Vagina (tissue), 2 donors: Measurements from ENCODE around the gene OMP. TPM values are rescaled to one million over a fixed set of nuclear protein-coding genes. Genes with fewer than 3 reads are reported as not detected.
A peak's percentile ranks its signal among the peaks of the same experiment; 100 is the strongest.

Experiments used
- DNase-seq, 2 donors: peaks; one replicate each; pipeline ENCODE4 v3.0.0-alpha.2; 2017; ENCODE audit errors: extremely low spot score in 2 of 2
- H3K27ac ChIP-seq: fragments of 200-600 bp; sonication (generic); one replicate; pipeline ENCODE4 v1.5.1; 2019
- H3K27me3 ChIP-seq: fragments of 200-600 bp; sonication (generic); one replicate; pipeline ENCODE4 v1.5.1; 2019
- H3K36me3 ChIP-seq, 2 donors: fragments of 200-600 bp; sonication (generic); one replicate each; pipeline ENCODE4 v1.5.1; 2017 to 2019
- H3K4me1 ChIP-seq: fragments of 200-600 bp; sonication (generic); one replicate; pipeline ENCODE4 v1.5.1; 2019
- H3K4me3 ChIP-seq, 2 donors: fragments of 200-600 bp; sonication (generic); 1 replicate in 1 of 2; 2 replicates in 1 of 2; pipeline ENCODE4 v1.5.1; 2016 to 2019
- H3K9me3 ChIP-seq: fragments of 200-600 bp; sonication (generic); one replicate; pipeline ENCODE4 v1.5.1; 2019
- CTCF ChIP-seq, 3 experiments: fragments of 450-650 bp in 2 of 3; fragments of 200-600 bp in 1 of 3; sonication (generic) in 1 of 3; IDR thresholded peaks; one replicate each; pipeline ENCODE4 v1.5.1; 2017 to 2019; ENCODE audit warnings: antibody characterized with exemption in 3 of 3, mild to moderate bottlenecking in 2 of 3, moderate library complexity in 2 of 3
- POLR2A ChIP-seq, 2 donors: fragments of 450-650 bp; IDR thresholded peaks; one replicate each; pipeline ENCODE4 v1.6.1; 2017; ENCODE audit warnings: antibody characterized with exemption in 2 of 2, mild to moderate bottlenecking in 2 of 2, moderate library complexity in 2 of 2
- POLR2AphosphoS5 ChIP-seq, 2 donors: sonication (generic); formaldehyde crosslinking; IDR thresholded peaks; one replicate each; pipeline ENCODE4 v1.9.0; 2017; ENCODE audit warnings: antibody characterized with exemption in 2 of 2, mild to moderate bottlenecking in 2 of 2, low read depth in 1 of 2; ENCODE audit not compliant: insufficient read depth in 1 of 2
- intact Hi-C: fragments of 100-400 bp; cut with DNase I; formaldehyde crosslinking; loops from one replicate; pipeline ENCODE4 v1.15.1; 2023
- total RNA-seq: library from RNA; depleted of rRNA; stranded (reverse); fragments of >200 nt; gene quantifications from one replicate; pipeline ENCODE4 v1.2.3, GENCODE V29; 2016

OMP gene
- total RNA-seq, 1 donor from 2014 or later: not detected

- Histone ChIP-seq H3K27me3 (no peaks in the 10 kb centered on the region), H3K4me3 (no peak overlapping the region), H3K4me1 (peaks cover 55% of the 10 kb centered on the region), H3K9me3 (no peaks in the 10 kb centered on the region), H3K27ac (no peak overlapping the region), H3K36me3 (no peaks in the 10 kb centered on the region)
- no peak for TF ChIP-seq CTCF (IDR thresholded peaks at IDR 0.05)
- TF ChIP-seq POLR2A (IDR thresholded peaks at IDR 0.05): no peak
- no peak for TF ChIP-seq POLR2AphosphoS5 (IDR thresholded peaks at IDR 0.05; ENCODE audit: insufficient read depth in 1 of 2, low read depth in 1 of 2)
- intact Hi-C loops: no loop called here
- DNase-seq: no peak
Measured at GRCh38 chr11:77069969-77070582, 32.6 kb upstream of the OMP start.

DNA sequence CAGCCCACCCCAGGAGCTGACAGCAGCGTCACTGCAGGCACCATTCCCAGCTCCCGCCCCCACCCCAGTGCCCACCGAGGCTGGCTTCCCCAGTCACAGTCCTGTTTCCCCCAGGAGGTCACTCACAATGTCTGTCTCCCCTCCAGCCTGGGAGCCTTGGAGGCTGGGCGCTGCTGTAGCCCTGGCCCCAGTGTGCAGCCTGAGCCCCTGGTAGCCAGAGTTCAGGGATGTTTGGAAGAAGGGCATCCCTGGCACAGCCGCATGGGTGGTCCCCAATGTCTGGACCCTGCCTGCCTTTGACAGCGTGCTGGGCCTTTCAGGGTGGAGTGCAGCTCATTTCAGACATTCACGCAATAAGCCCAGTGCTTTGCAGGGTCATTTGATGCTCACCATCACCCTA lies 31.6 kb upstream of the OMP start:
- Histone ChIP-seq H3K9me3 (no peaks in the 10 kb centered on the region), H3K36me3 (no peaks in the 10 kb centered on the region), H3K27me3 (no peaks in the 10 kb centered on the region), H3K27ac (no peak overlapping the region), H3K4me1 (peaks cover 60% of the 10 kb centered on the region), H3K4me3 (no peak overlapping the region)
- DNase-seq: no peak
- intact Hi-C loops: no loop called here
- no peak for TF ChIP-seq CTCF (IDR thresholded peaks at IDR 0.05)
- TF ChIP-seq POLR2A (IDR thresholded peaks at IDR 0.05): no peak
- TF ChIP-seq POLR2AphosphoS5 (IDR thresholded peaks at IDR 0.05; ENCODE audit: insufficient read depth in 1 of 2, low read depth in 1 of 2): no peak

DNA sequence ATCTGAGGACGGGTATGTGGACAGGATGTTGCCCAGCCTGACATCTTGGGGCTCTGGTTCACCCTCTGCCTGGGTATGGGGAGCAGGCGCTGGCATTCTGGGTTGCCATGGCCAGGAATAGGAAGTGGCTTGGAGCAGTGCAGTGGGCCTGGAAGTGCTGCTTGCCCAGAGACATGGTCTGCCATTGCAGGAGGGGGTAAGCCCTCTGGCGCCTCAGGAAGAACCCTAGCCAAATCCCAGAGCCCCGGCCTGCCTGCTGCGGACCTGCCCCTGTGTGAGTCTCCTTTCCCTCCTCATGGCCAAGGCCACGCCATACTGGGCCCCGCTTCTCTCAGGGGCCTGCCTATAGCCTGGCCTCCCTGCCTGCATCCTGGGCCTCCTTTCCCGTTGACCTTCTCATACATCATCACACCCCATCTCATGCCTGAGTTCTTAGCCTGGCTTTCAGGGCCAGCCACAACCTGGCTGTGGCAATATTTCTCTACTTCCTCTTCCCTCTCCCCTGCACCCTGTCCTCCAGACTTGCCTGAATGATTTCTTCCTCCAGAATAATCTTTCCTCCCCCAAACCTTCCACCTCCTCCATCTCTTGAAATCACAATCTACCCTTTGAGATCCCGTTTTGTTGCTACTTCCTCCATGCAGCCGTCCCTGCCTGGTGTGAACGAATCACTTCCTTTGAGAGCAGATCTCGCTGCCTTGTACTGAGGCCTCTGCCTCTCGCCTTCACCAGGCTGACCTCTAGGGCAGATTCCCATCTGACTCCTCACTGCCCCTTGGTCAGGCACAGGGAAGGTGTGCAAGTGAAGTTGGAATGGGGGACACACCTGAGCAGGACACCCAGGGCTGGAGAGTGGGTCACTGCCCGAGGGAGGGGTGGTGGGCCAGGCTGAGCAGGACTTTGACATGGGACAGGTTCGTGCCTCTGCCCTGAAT lies 30.7 kb upstream of the OMP start:
- Histone ChIP-seq H3K4me1 (peaks cover 60% of the 10 kb centered on the region), H3K27me3 (no peaks in the 10 kb centered on the region), H3K27ac (peak overlapping the region; percentile 93), H3K36me3 (no peaks in the 10 kb centered on the region), H3K9me3 (no peaks in the 10 kb centered on the region), H3K4me3 (no peak overlapping the region)
- intact Hi-C loops: no loop called here
- no peak for DNase-seq
- no peak for TF ChIP-seq POLR2A (IDR thresholded peaks at IDR 0.05)
- TF ChIP-seq POLR2AphosphoS5 (IDR thresholded peaks at IDR 0.05; ENCODE audit: insufficient read depth in 1 of 2, low read depth in 1 of 2): no peak
- TF ChIP-seq CTCF (IDR thresholded peaks at IDR 0.05): no peak

DNA sequence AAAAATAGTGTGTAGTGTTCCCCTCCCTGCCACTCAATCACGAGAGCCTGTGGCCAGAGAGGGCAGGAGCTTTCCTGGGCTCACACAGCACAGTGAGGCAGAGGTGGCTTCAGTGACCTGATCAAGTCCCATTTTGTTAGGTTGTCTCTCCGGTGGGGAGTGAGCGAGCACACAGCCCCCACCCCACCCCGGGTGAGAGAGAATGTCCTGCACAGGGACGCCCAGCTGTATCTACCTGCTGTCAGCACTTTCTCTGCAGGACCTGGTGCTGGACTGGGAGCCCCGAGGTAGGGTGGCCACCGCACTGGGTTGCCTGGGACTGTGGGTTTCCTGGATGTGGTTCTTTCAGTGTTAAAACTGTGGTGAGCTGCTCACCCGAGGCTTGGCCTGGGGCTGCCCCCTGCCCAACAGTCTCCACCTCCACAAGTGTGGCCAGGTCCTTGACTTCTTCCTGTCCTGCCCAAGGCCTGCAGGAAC lies 29.8 kb upstream of the OMP start:
- TF ChIP-seq POLR2AphosphoS5 (IDR thresholded peaks at IDR 0.05; ENCODE audit: insufficient read depth in 1 of 2, low read depth in 1 of 2) (no peak), CTCF (IDR thresholded peaks at IDR 0.05) (no peak), POLR2A (IDR thresholded peaks at IDR 0.05) (no peak)
- H3K27me3 ChIP-seq: no peaks in the 10 kb centered on the region
- no peaks in the 10 kb centered on the region for H3K9me3 ChIP-seq
- intact Hi-C loops: no loop called here
- no peaks in the 10 kb centered on the region for H3K36me3 ChIP-seq
- no peak for DNase-seq
- peaks cover 51% of the 10 kb centered on the region for H3K4me1 ChIP-seq
- peak overlapping the region; percentile 93 for H3K27ac ChIP-seq
- no peak overlapping the region for H3K4me3 ChIP-seq
